HG03280 (cell line): ENCODE results near the gene EPB41L4A.
"Not testable (repeated sequence)": the region's sequence is repeated elsewhere in the genome, so short reads cannot be mapped to it uniquely, and the experiment has no call there.

Experiments
- ATAC-seq: cut with Tn5 transposase; IDR thresholded peaks from one replicate; pipeline ENCODE4 v1.9.1; 2021; ENCODE audit warnings: mild to moderate bottlenecking, moderate library complexity; ENCODE audit not compliant: unreplicated experiment

Gene EPB41L4A

GRCh38 chr5:112263469-112263868 is 155.6 kb downstream of the EPB41L4A start:
- ATAC-seq = no peak

GRCh38 chr5:112258571-112258970 is 160.5 kb downstream of the EPB41L4A start:
- no peak for ATAC-seq

GRCh38 chr5:112257976-112258375 is 161.1 kb downstream of the EPB41L4A start:
- ATAC-seq = no peak

GRCh38 chr5:112257005-112257404 is 162.1 kb downstream of the EPB41L4A start:
- ATAC-seq = no peak

- ATAC-seq = no peak
Measured at GRCh38 chr5:112254303-112254702, 164.8 kb downstream of the EPB41L4A start.

GRCh38 chr5:112253478-112254250 is 165.4 kb downstream of the EPB41L4A start:
- no peak for ATAC-seq

- no peak for ATAC-seq
Measured at GRCh38 chr5:112250551-112250950, 168.5 kb downstream of the EPB41L4A start.

GRCh38 chr5:112248623-112249022 is 170.5 kb downstream of the EPB41L4A start:
- no peak for ATAC-seq

- ATAC-seq = no peak
Measured at GRCh38 chr5:112247960-112248359, 171.1 kb downstream of the EPB41L4A start.

GRCh38 chr5:112245656-112246055 is 173.4 kb downstream of the EPB41L4A start:
- no peak for ATAC-seq

- no peak for ATAC-seq
Measured at GRCh38 chr5:112239996-112240395, 179.1 kb downstream of the EPB41L4A start.

GRCh38 chr5:112238473-112238872 is 180.6 kb downstream of the EPB41L4A start:
- no peak for ATAC-seq

GRCh38 chr5:112237456-112237855 is 181.6 kb downstream of the EPB41L4A start:
- ATAC-seq = no peak

GRCh38 chr5:112234000-112234399 is 185.1 kb downstream of the EPB41L4A start:
- no peak for ATAC-seq

GRCh38 chr5:112232667-112233066 is 186.4 kb downstream of the EPB41L4A start:
- ATAC-seq = no peak

- ATAC-seq = no peak
Measured at GRCh38 chr5:112230606-112231005, 188.5 kb downstream of the EPB41L4A start.

GRCh38 chr5:112228667-112229066 is 190.4 kb downstream of the EPB41L4A start:
- ATAC-seq = no peak

- ATAC-seq = no peak
Measured at GRCh38 chr5:112227911-112228631, 191.0 kb downstream of the EPB41L4A start.

- ATAC-seq = no peak
Measured at GRCh38 chr5:112226215-112226614, 192.9 kb downstream of the EPB41L4A start.

GRCh38 chr5:112222997-112223396 is 196.1 kb downstream of the EPB41L4A start:
- not testable (repeated sequence) for ATAC-seq

GRCh38 chr5:112221128-112221527 is 197.9 kb downstream of the EPB41L4A start:
- ATAC-seq = no peak

GRCh38 chr5:112219000-112219399 is 200.1 kb downstream of the EPB41L4A start:
- ATAC-seq = no peak
